ENCODE measurements around the gene PTGR2. TPM values are rescaled to one million over a fixed set of nuclear protein-coding genes. Genes with fewer than 3 reads are reported as not detected.

The PTGR2 gene
- total and polyA plus RNA-seq, 2 of the 8 experiments (the other 6 are each of a cell fraction or from before 2014, with no cell fraction given): 6.0 to 17.5 TPM

Small RNA genes lying within 50 kb of the gene (small RNA-seq; reads per million reads assigned to genes)
- gene AC005520.4 (ENCODE audit: insufficient read depth) (not detected), gene RF00019 (ENCODE audit: insufficient read depth) (not detected)

Other genes with a start within 250 kb of the PTGR2 start
- gene ACOT6, start 239.3 kb upstream of the PTGR2 start, total RNA-seq (2021; fragmentation: NEBNext Ultra II Directional; extraction: Animal tissue kit (Norgen Biotek cat#: 25700)): not detected in 2 replicates
- gene ACOT6, start 239.3 kb upstream of the PTGR2 start, polyA plus RNA-seq (2011; rRNA removed): not detected in 2 replicates
- 16.8 and 17.2 TPM in 2 replicates for gene DNAL1, start 206.8 kb upstream of the PTGR2 start, total RNA-seq (2021; fragmentation: NEBNext Ultra II Directional; extraction: Animal tissue kit (Norgen Biotek cat#: 25700))
- gene DNAL1, start 206.8 kb upstream of the PTGR2 start, polyA plus RNA-seq (2011; rRNA removed): 2.0 and 2.8 TPM in 2 replicates
- 52.7 and 55.1 TPM in 2 replicates for gene PNMA1, start 137.4 kb upstream of the PTGR2 start, total RNA-seq (2021; fragmentation: NEBNext Ultra II Directional; extraction: Animal tissue kit (Norgen Biotek cat#: 25700))
- gene PNMA1, start 137.4 kb upstream of the PTGR2 start, polyA plus RNA-seq (2011; rRNA removed): 15.8 and 23.3 TPM in 2 replicates
- 18.9 and 19.1 TPM in 2 replicates for gene ZNF410, start 35.0 kb downstream of the PTGR2 start, total RNA-seq (2021; fragmentation: NEBNext Ultra II Directional; extraction: Animal tissue kit (Norgen Biotek cat#: 25700))
- 6.3 and 11.2 TPM in 2 replicates for gene ZNF410, start 35.0 kb downstream of the PTGR2 start, polyA plus RNA-seq (2011; rRNA removed)
- gene FAM161B, start 98.3 kb downstream of the PTGR2 start, total RNA-seq (2021; fragmentation: NEBNext Ultra II Directional; extraction: Animal tissue kit (Norgen Biotek cat#: 25700)): 0.21 and 0.32 TPM in 2 replicates
- 0.09 and 0.14 TPM in 2 replicates for gene FAM161B, start 98.3 kb downstream of the PTGR2 start, polyA plus RNA-seq (2011; rRNA removed)
- 8.8 and 9.5 TPM in 2 replicates for gene COQ6, start 98.5 kb downstream of the PTGR2 start, total RNA-seq (2021; fragmentation: NEBNext Ultra II Directional; extraction: Animal tissue kit (Norgen Biotek cat#: 25700))
- 13.1 and 15.5 TPM in 2 replicates for gene COQ6, start 98.5 kb downstream of the PTGR2 start, polyA plus RNA-seq (2011; rRNA removed)
- 4.8 and 6.5 TPM in 2 replicates for gene ENTPD5, start 167.5 kb downstream of the PTGR2 start, total RNA-seq (2021; fragmentation: NEBNext Ultra II Directional; extraction: Animal tissue kit (Norgen Biotek cat#: 25700))
- 3.5 and 5.0 TPM in 2 replicates for gene ENTPD5, start 167.5 kb downstream of the PTGR2 start, polyA plus RNA-seq (2011; rRNA removed)
- 0.42 and 0.60 TPM in 2 replicates for gene BBOF1, start 167.5 kb downstream of the PTGR2 start, total RNA-seq (2021; fragmentation: NEBNext Ultra II Directional; extraction: Animal tissue kit (Norgen Biotek cat#: 25700))
- 0.13 and 0.26 TPM in 2 replicates for gene BBOF1, start 167.5 kb downstream of the PTGR2 start, polyA plus RNA-seq (2011; rRNA removed)
- 28.0 and 28.7 TPM in 2 replicates for gene ALDH6A1, start 232.6 kb downstream of the PTGR2 start, total RNA-seq (2021; fragmentation: NEBNext Ultra II Directional; extraction: Animal tissue kit (Norgen Biotek cat#: 25700))
- 10.5 and 12.1 TPM in 2 replicates for gene ALDH6A1, start 232.6 kb downstream of the PTGR2 start, polyA plus RNA-seq (2011; rRNA removed)
- 11.3 and 11.6 TPM in 2 replicates for gene LIN52, start 233.1 kb downstream of the PTGR2 start, total RNA-seq (2021; fragmentation: NEBNext Ultra II Directional; extraction: Animal tissue kit (Norgen Biotek cat#: 25700))
- gene LIN52, start 233.1 kb downstream of the PTGR2 start, polyA plus RNA-seq (2011; rRNA removed): 4.7 and 6.8 TPM in 2 replicates